A673 (cell line): Measurements from ENCODE around the gene YBX2.

Experiments used
- CTCF ChIP-seq: fragments of 300-800, 200-600 bp; sonication (generic); conservative IDR thresholded peaks from 2 replicates; pipeline ENCODE4 v1.5.1; 2017; ENCODE audit warnings: low read depth, mild to moderate bottlenecking, antibody characterized with exemption, low read length, moderate library complexity, mixed read lengths
- EZH2 ChIP-seq: fragments of 200-600 bp; sonication (generic); IDR thresholded peaks from 2 replicates; pipeline ENCODE4 v1.6.1; 2017; ENCODE audit warnings: borderline replicate concordance, low read depth, mild to moderate bottlenecking, mixed read lengths, antibody characterized with exemption, low read length; ENCODE audit not compliant: poor library complexity, severe bottlenecking

GRCh38 chr17:7262192-7262934 is 32.1 kb downstream of the YBX2 start, which contains the start of gene CLDN7:
- TF ChIP-seq EZH2, result no peak
- TF ChIP-seq CTCF, result no peak
